Stimulated activated CD4-positive, alpha-beta T cell treated with anti-CD3 and anti-CD28 coated beads, Interleukin-2, amount 100 ng/mL, for 24 hours (primary cell): Measurements from ENCODE around the gene VSTM2B.
"Not testable (repeated sequence)": the region's sequence is repeated elsewhere in the genome, so short reads cannot be mapped to it uniquely, and the experiment has no call there.

Source experiments
- DNase-seq, 2 donors: peaks; one replicate each; pipeline ENCODE4 v3.0.0-alpha.2; 2020

The VSTM2B gene

DNA sequence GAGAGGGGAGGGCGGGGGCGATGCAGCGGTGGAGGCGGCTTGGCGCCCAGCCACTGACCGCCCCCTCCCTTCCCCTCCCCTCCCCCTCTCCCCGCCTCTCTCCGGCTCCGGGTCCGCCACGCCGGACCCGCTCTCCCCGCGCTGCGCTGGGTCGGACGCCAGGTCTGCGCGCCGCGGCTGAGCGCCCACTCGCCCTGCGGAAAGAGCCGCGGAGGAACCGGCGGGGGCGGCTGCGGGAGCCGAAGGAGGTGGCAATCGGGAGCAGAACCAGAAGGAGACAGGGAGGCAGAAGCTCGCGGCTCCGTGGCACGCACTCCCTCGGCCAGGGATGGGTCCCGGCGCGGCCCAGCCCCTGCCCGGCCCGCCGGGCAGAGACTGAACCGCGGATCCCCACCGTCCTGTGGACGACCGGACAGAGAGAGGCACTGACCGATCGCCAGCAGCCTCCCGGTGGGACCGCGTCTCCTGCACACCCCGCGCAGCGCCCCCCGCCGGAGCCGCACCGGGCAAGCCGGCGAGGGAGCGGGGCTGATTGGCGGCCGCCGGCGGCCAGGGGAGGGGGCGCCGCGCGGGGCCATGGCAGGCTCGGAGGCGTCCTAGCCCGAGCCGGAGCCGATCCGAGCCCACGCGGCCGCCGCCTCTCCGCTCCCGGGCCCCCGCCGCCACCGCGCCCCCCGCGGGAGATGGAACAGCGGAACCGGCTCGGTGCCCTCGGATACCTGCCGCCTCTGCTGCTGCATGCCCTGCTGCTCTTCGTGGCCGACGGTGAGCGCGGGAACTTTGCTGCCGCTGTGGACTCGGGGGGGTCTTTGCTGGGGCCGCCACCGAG lies at the start of gene VSTM2B:
Gene VSTM2B, plus strand, starts transcription at position 94 of the 829 bp plus-strand sequence. Its CDS starts 590 bp downstream, at position 684.
- no peak for DNase-seq

- no peak for DNase-seq
Measured at GRCh38 chr19:29476528-29476927, 49.3 kb upstream of the VSTM2B start.

GRCh38 chr19:29477831-29478577 lies 47.8 kb upstream of the VSTM2B start:
- no peak for DNase-seq

GRCh38 chr19:29478578-29479565 lies 46.9 kb upstream of the VSTM2B start:
- DNase-seq: peak in 1 of 2 donors; percentile 46

GRCh38 chr19:29479941-29480340 lies 45.9 kb upstream of the VSTM2B start:
- DNase-seq: no peak

GRCh38 chr19:29480507-29480906 lies 45.3 kb upstream of the VSTM2B start:
- DNase-seq: no peak

- no peak for DNase-seq
Measured at GRCh38 chr19:29482855-29483640, 42.7 kb upstream of the VSTM2B start.

DNA sequence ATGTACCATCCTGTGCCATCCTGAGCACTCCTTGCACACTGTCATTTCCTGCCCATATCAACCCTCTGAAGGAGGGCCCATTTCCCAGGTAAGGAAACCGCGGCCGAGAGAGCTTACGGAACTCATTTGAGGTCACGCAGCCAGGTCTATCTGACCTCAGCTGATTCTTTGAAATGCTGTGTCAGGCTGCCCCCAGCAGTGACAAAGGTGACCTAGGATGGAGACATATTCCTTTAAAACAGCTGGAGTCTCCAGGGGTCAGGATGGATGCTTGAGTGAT lies 42.2 kb upstream of the VSTM2B start:
- no peak for DNase-seq

DNA sequence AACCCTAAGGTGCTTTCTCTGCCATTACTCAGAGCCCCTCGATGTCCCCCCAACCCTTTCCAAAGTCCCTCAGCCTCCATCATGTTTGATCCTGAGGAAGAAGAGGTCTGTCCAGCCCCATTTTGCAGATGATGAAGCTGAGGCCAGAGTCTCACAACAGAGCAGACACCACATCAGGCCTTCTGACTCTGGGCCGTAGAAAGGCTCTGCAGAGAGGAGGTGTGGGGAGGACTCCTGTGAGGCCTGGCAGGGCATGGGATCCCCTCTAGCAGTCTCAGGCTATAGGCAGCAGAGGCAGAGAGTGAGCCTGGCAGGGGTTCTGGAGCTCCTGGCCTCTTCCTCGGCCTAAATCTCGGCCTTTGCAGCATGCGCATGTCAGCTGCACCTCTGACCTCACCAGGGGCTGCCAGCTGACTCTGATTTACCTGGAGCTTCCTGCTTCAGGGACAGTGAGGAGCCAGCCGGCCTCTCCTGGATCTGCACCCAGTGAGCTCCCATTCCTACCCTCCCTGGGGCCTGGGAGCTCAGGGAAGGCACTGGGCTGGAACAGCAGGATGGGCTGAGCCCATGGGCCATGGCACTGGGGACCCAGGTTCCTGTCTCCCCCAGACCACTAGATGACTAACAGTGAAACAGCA lies 41.7 kb upstream of the VSTM2B start:
- DNase-seq: no peak

GRCh38 chr19:29484876-29485275 lies 40.9 kb upstream of the VSTM2B start:
- DNase-seq: no peak

- no peak for DNase-seq
Measured at GRCh38 chr19:29485293-29485692, 40.5 kb upstream of the VSTM2B start.

DNA sequence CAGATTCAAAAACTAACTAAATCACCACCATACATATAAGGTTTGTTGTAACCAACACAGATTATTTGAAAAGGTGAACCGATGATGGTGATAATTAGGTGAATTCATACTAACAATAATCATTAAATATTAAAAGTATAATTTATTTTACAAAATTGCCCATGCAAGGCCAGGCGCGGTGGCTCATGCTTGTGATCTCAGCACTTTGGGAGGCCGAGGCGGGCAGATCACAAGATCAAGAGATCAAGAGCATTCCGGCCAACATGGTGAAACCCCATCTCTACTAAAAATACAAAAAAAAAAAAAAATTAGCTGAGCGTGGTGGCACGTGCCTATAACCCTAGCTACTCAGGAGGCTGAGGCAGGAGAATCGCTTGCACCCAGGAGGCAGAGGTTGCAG lies 38.8 kb upstream of the VSTM2B start:
- DNase-seq: not testable (repeated sequence)

- no peak for DNase-seq
Measured at GRCh38 chr19:29487432-29487831, 38.4 kb upstream of the VSTM2B start.

DNA sequence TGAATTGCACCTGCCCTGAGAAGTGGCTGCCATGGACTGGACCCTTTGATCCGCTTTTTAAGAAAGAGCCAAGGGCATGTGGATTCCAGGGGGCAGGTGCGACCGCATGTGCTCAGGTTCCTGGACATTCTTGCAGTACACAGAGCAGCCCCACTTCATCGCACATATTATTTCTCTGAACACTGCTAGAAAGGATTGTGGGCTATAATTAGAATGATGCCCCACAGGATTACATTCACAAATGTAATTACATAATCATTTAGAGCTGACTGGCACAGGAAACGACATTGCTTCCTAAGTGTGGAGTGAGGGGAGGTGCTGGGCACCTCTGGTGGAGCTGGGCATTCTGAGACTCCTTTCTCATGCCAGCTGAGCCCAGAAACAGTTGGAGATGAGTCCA lies 37.5 kb upstream of the VSTM2B start:
- DNase-seq: no peak

DNA sequence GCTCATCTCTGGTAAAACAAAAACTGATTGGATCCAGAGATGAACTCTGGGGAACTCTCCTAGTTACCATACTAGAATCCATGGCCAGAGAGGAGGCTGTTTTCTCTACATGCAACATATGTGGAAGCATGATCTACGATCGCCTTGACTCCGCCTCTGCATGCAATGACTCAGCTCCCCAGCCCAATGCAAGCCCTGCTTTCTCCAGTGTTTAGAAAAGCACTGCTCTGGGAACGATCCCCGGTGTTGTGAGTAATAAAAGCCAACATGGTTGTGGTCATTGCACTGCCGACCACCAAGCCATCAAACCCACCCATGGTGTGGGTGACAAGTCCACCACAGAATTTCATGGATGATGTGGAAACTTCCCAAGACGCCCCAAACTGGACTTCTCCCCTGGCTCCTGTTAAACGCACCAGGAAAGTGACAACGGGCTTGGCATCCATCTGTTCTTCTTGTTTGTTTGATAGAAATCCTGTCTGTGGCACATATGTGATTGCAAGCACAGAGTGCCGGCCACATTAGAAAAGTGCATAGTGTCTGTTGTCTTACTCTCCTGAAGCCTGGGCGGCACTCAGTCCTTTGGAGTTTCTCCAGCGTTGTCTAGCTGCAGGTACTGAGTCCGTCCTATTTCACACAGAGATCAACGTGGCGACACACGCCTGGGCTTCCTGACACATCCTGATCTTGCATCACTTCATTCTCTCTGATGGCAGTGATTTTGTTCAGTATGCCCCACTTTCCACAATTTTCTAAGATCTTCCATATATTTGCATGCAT lies 36.4 kb upstream of the VSTM2B start:
- no peak for DNase-seq

DNA sequence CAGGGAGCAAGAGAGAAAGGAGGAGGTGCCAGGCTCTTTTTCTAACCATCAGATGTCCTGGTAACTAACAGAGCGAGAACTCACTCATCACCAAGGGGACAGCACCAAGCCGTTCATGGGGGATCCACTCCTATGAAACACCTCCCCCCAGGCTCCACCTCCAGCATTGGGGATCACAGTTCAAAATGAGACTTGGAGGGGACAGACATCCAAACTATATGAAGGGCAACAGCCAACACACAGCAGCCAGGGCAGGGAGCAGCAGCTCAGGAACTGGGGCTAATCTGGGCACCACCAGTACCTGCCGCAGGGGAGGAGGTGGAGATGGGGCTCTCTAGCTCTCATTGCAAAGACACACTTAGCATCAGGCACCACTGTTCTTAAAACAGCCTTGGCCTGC lies 34.3 kb upstream of the VSTM2B start:
- no peak for DNase-seq

DNA sequence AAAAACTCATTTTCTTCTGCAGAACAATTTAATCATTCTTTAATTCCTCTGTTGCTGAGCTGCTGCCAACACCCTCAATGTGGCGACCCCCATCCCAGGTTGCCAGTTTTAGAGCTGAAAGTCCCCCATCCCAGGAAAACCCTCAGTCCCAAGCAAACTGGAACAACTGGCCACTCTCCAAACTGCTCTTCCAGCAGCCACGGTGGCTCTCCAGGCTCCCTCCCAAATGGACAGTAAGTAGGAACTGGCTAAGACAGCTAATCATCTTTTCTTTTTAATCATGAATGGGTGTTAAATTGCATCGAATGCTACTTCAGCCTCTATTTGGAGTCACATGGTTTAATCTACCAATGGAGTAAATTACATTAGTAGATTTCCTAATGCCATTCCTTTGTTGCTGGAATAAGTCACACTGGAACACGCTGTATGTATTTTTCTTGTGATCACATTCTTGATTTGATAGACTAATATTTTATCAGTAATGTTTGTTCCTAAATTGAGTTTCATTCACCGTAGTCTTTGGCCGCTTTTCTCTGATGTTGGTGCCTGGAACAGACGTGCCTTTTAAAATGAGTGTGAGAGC lies 33.7 kb upstream of the VSTM2B start:
- DNase-seq: no peak

DNA sequence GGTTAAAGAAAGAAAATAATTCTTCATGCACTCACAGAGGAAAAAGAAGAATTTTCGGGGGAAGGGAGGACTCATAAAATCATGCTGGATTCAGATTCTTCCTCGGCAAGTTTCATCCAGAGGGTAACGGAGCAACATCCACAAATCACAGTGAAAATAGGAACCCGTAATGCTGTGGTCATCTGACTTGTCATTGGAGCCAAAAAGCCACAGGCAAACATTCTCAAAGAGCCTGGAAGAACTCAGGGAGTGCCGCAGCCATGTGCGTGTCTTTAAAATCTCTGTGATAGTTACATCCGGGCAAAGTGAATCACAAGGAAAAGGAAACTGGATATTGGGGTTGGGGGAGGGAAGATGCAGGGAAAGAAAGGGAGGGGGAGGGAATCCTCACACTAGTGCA lies 33.0 kb upstream of the VSTM2B start:
- no peak for DNase-seq

DNA sequence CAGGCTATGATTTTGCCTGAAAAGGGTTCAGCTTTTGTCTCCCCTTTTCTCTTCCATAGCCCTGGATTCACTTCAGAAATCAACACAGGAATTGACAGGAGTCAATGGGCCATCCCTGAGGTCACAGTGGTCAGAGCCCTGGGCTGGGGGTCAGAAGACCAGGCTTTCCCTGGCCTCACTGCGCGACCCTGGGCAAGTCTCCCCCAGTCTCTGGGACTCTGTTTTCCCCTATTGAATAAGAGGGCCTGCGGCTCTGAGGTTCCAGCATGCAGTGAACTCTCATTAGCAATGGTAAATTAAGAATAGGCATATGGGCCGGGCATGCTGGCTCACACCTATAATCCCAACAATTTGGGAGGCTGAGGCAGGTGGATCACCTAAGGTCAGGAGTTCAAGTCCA lies 30.7 kb upstream of the VSTM2B start:
- no peak for DNase-seq

DNA sequence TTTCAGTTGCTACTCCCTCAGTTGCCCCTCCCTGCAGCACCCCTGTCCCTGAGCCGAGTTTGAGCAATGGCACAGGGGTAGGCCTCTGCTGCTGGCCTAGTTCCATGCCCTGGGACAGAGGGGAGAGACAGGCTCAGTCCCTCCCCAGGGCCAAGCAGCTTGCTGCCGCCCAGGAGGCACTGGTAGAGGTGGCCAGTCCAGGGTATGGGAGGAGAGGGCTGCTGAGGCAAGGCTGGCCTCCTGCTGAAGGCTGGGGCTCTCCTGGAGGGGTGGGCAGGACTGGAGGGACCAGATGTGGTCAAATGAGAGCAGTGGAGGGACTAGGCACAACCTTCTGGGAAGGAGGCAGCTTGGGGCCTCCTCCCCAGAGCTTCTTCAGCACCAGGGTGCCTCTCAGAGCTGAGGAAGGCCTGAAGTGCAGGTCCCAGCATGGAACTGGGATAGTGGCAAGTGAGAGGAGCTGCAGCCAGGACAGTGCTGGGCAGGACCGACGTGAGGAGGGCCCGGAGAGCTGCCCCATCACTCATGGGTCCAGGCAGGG lies 29.8 kb upstream of the VSTM2B start:
- no peak for DNase-seq
